Measurements from ENCODE around the gene BRME1.

GRCh38 chr19:13920940-13921747 is 15.2 kb upstream of the BRME1 start:
- TF ChIP-seq CTCF (IDR thresholded peaks at IDR 0.05; ENCODE audit: insufficient read depth, low read length, poor library complexity, severe bottlenecking) (no peak), EZH2phosphoT487 (conservative IDR thresholded peaks at IDR 0.05; ENCODE audit: low read length) (no peak)
